ENCODE measurements around the gene PHYHD1.

GRCh38 chr9:128901379-128901778 is 19.4 kb upstream of the PHYHD1 start:
- TF ChIP-seq, protein P1, sequence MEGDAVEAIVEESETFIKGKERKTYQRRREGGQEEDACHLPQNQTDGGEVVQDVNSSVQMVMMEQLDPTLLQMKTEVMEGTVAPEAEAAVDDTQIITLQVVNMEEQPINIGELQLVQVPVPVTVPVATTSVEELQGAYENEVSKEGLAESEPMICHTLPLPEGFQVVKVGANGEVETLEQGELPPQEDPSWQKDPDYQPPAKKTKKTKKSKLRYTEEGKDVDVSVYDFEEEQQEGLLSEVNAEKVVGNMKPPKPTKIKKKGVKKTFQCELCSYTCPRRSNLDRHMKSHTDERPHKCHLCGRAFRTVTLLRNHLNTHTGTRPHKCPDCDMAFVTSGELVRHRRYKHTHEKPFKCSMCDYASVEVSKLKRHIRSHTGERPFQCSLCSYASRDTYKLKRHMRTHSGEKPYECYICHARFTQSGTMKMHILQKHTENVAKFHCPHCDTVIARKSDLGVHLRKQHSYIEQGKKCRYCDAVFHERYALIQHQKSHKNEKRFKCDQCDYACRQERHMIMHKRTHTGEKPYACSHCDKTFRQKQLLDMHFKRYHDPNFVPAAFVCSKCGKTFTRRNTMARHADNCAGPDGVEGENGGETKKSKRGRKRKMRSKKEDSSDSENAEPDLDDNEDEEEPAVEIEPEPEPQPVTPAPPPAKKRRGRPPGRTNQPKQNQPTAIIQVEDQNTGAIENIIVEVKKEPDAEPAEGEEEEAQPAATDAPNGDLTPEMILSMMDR (conservative IDR thresholded peaks at IDR 0.05; ENCODE audit: low read length), result no peak
- no peak for TF ChIP-seq EZH2phosphoT487 (IDR thresholded peaks at IDR 0.05; ENCODE audit: borderline replicate concordance, low read depth, low read length)
